DMS79 (cell line): Measurements from ENCODE around the gene DYNC1LI2.
A peak's percentile ranks its signal among the peaks of the same experiment; 100 is the strongest.
"Not testable (repeated sequence)": the region's sequence is repeated elsewhere in the genome, so short reads cannot be mapped to it uniquely, and the experiment has no call there.

Experiments used
- DNase-seq: peaks from one replicate; lab custom pipeline; 2025; lab: John Stamatoyannopoulos, UW

The DYNC1LI2 gene

DNA sequence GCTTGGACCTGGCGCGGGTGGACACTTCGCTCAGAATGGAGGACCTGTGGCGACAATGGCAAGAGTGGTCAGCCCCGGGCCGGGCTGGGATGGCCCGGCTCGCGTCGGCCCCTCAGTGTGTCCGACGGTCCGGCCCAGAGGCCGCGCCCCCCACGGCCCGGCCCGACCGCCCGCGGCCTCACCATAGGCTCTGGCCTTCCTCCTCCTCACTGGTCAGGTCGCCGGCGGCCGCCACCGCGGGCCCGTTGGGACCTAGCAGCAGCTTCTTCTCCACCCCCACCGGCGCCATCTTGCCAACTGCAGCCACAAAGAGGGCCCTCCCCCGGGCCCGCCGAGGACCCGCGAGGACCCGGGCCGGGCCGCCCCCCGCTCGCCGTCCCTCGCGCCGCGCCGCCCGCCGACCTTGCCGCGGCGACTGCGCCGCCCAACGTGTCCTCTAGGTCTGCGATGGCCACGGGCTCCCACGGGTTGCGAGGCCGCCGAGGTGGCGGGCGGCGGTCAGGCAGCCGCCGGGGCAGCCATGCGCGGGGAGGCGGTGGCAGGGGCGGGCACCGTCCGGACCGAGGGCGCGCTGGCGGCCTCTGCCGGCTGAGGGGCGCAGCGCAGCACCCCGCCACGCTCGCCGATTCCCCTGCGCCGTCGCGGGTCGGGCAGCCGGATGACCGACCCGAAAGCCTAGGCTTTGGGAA is at the start of gene DYNC1LI2:
Gene DYNC1LI2 (minus strand): TSS at position 307 of the 689 bp plus-strand sequence. CDS start 18 bp downstream, at position 289.
- peak; percentile 14 for DNase-seq

DNA sequence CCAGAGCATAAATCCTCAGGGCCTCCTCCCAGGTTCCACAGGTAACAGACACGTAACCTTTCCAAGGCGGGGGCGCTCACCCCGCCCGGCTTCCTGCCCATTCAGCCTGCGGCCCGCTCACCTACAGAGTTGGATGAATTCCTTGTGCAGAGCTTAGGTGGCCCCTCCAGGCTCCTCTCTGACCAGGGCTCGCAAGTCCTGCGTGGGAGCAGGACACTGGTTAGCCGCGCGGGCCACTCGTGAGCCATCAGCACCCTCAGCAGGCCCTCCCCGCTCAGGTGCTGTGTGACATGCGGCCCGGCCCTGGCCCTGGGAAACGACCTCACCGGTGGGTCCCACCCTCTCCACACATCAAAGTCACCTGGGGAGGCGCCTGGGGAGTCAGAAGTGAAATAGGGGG is 49.4 kb upstream of the DYNC1LI2 start:
- no peak for DNase-seq

DNA sequence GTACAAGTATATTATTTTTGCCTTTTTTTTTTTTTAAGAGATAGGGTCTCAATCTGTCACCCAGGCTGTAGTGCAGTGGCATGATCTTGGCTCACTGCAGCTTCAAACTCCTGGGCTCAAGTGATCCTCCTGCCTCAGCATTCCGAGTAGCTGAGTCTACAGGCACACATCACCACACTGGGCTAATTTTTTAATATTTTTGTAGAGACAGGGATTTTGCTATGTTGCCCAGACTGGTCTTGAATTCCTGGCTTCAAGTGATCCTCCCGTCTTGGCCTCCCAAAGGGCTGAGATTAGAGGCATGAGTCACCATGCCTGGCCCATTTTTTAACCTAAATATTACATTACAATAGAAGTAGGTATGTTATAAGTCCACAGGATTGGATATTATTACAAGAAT is 46.8 kb upstream of the DYNC1LI2 start:
- no peak for DNase-seq

DNA sequence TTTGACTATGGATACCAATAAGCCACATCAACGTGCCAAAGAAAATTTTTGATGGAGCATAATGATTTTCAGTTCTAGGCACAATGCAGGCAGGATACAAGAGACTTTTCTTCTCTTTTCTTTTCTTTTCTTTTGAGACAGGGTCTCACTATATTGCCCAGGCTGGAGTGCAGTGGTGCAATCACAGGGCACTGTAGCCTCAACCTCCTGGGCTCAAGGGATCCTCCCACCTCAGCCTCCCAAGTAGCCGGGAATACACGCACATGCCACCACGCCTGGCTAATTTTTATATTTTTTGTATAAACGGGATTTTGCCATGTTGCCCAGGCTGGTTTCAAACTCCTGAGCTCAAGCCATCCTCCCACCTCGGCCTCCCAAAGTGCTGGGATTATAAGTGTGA is 42.6 kb upstream of the DYNC1LI2 start:
- not testable (repeated sequence) for DNase-seq

DNA sequence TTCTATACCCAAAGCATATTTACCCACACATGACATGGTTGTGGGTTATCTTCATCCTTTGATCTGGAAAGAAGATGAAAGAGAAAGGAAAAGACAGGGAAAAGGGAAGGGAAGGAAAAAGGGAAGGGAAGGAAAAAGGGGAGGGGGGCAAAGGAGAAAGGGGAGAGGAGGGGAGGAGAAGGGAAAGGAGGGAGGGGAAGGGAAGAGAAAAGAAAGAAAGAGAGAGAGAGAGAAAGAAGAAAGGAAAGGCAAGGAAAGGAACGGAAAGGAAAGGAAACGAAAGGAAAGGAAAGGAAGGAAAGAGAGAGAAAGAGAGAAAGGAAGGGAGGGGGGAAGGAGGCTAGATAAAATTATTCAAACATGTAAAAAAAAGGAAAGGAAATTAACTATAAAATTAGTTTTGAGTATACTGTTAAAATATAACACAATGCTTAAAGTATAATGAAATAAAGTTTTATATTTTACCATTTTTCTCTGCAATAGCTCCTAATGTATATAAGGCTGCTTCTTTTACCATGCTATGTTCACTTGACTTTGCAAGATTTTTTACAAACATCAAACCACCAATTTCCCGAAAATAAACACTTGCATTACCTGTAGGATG is 38.8 kb upstream of the DYNC1LI2 start:
- DNase-seq, result no peak

DNA sequence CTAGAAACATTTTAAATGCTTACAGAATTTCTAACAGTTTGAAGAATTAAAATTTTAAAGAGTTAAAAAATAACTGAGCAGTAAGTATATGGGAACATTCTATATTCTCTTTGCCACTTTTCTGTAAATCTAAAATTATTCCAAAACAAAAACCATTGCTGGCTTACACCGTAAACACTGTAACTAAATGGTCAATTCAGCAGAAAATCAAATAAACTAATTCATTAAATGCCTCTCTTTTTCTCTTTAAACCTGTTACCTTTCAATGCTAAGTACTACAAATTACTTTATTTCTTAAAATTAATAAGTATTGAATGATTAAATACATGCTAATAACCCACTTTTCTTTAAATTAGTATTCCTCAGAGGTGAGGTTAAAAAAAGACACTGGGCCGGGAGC is 36.0 kb upstream of the DYNC1LI2 start:
- DNase-seq, result no peak

DNA sequence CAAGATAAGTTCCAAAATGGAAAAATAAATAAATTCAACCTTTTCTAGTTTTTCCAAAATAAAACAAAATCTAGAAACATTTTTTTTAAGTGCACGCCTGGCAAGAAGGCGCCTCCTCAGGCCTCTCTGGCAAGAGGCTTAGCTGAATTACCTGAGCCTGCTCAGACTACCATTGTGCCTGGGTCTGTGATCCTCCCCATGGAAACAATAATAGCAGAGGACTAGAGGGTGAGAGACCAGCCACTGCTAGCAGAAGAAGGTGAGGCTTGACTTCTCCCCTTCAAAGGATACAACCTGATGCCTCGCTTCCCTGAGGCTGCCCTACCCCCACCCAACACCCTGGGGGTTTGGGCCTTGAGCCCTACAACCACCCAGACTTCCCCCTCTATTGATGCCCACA is 35.1 kb upstream of the DYNC1LI2 start:
- DNase-seq, result no peak

DNA sequence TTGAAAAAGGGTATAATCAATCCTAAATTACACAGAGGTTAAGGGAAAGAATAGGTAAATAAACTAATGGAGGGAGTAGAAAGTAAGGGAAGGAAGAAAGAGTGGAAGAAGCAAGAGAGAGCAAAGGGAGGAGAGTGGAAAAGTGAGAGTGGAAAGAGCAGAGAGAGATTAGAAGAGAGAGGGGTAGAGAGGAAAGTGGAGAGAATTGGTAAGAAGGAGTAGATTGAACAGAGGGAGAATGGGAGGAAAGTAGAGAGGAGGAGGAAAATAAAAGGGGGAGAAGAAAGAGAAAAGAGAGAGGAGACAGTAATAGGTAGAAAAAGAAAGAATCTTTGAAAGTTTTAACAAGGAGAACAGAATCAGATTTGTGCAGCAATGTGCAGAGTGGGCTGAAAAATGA is 25.0 kb upstream of the DYNC1LI2 start:
- DNase-seq, result no peak

DNA sequence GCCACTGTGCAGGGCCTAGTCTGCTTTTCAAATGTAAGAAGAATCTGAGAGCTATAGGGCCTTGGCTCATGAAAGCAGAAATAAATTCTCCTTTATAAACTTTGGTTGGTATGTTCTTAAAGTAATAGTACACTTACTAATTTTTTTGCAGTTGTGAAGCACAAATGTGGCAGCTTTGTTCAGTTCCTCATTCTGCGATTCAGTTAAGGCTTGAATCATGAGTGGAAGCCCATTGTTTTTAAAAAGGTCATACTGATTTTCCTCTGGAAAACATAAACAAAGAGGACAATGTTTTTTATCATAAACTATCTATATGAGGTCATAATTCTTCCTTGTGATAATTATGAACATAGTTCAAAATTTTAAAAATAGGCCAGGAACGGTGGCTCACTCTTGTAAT is 23.6 kb upstream of the DYNC1LI2 start:
- no peak for DNase-seq

DNA sequence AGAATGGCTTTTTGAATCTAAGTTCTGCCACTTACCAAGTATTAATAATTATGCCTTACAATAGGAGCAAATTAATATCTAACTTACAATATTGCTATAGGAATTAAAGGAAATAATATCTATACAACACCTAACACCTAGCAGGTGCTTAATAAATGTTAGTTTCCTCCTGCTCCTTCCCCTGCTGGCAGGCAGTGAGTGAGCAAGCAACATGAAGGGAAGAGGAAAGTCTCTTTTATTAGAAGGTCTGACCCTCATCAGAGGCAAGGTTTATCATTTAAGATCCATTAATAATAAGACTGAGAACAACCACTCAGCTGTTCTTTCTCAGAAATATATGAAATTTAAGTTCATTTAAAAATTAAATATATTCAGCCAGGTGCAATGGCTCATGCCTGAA is 6.7 kb upstream of the DYNC1LI2 start:
- DNase-seq, result no peak

DNA sequence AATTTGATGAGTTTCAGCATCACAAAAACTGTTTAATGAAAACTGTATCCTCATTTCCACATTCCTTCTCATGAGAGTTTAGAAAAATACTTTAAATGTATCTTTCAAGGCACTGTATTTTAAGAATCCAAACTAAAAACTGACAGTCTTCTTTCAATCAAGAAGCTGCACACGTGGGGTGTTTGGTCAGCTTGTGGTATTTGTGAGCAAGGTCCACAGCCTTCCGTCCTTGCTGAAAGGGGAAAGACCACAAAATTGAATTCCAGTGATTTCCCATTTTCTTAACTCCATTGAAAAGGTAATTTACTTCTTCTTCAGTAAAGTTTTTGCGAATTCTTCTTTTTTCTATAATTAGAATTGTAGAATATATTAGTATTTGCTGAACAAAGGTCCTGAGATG is 3.4 kb upstream of the DYNC1LI2 start:
- DNase-seq, result no peak

DNA sequence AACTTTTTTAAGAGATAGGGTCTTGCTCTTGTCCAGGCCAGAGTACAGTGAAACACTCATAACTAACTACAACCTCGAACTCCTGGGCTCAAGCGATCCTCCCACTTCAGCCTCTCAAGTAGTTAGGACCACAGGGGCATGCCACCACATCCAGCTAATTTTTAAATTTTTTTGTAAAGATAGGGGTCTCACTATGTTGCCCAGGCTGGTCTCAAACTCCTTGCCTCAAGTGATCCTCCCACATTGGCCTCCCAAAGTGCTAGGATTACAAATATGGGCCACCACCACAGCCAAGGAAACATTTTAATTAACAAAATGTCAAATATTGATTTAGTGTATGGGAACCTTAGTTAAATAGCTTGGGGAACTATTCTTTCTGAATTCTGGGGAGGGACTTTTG is 2.8 kb upstream of the DYNC1LI2 start:
- DNase-seq, result no peak

DNA sequence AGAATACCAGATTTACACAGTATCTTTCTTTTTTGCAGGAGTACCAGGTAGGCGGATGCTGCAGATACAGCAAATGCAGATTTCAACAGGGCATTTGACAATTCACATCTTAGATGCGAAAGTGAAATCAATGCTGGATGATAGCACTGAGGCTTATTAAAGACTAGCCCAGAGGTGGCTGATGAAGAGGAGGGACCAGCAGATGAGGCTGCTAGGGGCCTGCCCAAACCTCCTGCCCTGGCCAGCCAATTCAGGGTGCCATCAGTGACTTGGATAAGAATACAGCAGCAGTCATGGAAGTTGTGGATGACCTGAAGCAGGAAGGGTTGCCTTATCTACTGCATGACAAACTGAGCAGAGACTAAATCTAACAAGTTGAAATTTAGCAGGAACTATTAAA is 1.5 kb upstream of the DYNC1LI2 start:
- no peak for DNase-seq

DNA sequence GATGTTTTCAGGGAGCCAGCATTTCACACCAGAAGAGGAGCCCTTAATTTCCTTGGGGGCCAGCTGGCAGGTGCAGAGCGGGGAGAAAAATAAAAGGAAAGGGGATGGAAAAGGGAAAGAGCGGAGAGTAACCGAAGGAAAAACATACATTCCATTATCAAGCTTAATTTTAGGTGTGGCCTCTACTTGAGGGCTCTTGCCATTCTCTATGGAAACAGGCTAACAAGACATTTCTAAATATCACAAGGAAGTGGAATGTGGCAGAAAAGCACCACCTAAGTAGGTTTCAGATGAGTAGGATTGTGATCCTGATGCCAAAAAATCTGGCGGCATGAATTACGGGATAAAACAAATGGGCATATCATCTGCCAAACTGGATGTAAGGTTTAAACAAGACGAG is 970 bp upstream of the DYNC1LI2 start:
- peak; percentile 22 for DNase-seq

DNA sequence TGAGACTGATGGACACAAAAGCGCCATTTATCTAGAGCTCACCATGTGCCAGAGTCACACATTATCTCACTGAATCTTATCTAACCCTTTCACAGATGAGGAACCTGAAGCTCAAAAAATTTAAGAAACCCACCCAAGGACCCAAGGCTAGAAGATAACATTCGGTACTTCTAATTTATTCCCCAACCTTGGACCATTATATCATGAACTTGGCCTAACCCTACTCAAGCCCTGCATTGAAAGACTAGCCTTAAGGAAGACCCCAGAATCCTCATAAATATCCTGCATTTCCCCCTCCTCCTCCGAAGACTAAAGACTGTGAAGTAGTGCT is 548 bp upstream of the DYNC1LI2 start:
- no peak for DNase-seq

DNA sequence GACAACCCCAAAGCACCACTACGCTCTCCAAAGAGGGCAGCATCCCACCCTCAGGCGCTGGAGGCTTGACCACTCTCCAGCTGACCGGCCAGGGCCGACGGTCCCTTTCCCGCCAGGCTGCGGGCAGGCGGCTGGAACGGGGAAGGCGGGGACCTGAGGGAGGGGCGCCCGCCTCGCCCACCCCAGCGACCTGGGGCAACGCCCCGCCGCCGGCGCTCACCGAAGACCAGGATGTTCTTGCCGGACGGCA is 431 bp downstream of the DYNC1LI2 start:
- no peak for DNase-seq

DNA sequence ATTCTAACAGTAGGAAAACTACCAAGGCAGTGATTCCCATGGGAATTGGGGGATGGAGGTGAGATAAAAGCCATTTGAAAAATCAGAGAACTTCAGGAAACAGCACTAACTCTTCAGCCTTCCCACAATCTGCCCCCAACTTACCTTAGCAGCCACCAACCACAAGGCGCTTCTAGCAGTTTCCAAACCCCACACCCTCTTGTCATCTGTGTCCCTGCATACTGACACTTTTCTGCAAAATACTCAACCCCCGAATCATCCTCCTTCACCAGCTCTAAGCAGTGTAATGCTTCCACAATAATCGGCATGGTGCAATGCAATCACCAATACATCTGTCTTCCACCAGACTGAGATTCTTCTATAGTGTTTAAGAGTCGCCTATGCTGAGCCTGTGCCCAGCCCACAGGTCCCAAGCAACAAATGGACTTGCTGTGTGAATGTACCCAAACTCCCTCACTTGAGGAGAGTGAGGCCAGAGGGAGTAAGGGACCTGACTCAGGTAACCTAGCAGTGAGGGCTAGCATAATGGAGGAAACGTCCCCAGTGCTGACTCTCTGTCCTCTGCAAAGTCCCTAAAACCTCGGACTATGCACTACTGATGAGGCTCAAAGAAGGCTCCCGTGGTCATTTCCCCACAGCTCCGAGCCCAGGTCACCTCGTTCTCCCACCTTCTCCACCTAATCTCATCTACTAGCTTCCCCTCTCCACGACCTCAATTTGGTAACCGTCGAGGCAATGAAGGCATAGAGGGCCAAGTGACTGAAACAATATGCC is 943 bp downstream of the DYNC1LI2 start:
- DNase-seq, result no peak

DNA sequence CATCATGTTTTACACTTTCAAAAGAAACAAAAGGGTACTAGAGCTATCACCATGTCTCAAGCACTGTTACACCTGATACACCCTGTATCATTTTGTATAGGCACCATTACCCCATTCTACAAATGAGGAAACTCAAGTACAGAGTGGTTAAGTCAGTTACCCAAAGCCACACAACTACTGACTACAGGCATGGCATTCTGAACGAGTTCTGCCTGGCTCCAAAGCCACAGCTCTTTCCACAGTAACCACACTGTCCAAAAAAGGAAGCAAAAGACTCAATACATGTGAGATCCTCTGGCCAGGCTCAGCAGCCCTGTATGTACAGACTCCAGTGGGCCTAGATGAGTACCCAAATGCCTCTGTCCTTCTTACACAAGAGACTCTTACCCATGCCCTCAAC is 4.7 kb downstream of the DYNC1LI2 start:
- no peak for DNase-seq

DNA sequence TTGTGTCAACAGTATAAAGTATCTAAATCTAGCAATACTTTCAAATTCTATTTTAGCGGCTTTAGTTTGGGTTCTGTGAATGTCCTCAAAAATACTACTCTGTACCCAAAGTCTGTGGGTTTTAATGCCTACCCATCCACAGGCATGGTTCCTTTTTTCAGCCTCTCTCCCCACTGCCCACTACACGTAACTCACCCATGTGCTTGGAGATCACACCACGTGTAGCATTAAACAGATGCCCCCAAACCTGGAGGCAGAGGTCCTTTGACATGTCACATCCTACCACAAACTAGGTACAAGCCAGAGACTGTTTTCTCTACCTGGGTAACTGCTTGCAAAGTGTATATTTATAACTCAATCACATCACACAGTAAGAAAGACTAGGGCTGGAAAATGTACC is 5.4 kb downstream of the DYNC1LI2 start:
- DNase-seq, result no peak

DNA sequence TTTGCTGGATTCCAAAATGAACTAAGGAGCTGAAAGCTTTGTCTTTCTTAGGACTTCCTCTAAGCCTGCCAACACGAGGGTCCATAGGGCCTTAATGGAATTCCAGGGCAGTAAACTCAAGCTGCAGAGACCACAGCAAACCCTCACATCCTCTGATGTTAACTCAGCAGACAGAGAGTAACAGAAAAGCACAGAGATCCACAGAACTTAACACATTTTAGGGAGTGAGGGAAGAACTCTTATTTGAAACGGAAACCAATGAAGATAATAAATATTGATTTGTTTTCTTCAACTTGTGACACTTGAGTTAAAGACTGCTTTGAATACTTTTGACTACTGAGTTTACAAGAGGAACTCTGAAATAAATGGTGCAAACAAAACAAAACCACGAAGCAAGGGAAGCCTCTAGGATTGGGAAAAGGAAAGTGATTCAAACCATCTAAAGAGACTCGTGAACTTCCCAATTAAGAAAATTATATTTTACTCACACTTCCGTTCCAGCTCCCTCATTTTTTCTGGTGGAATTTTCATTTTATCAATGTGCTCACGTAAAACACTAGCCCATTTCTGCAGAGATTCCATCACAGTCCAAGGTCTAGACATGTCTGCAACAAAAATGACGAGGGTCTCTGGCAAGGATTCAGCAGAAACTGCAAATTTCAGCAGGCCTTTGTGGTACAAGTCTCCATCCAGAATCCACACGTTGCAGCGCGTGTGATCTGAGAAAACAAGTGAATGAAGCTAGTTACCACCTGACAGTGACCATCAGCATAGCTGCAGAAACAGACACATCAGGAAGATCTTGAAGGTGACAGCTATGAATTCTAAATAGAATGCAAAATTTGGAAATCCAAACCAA is 9.2 kb downstream of the DYNC1LI2 start:
- no peak for DNase-seq

DNA sequence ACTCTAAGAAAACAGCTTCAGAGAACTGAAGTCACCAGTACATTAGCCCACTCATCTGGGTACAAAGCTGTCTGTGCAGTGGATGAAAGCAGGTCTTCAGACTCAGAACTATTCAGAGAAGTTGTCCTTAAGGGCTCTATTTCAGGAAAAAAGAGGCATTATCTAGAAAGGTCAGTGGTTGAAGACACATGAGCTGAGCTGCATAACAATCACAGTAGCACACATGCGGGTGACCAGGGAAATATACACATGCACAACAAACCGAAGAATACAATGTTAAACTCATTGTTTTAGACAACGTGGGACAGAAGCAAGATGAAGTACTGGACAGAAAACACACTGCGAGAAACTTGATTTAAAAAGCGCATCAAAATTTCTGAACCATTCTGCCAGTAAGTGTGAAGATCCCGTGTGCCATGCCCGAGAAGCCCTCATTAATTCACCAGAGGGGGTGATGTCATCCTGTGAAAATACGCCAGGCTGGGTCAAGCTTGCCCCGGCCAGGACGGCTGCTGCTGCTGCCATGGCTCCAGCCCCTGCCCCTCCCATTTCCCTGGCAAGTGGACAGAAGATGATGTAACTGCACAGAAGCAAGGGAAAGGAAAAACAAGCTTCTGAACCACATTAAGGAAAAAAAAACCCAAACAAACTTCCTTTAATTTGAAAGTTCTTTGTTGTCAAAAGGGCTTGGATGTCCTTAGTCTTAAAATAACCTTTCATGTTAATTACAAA is 10.1 kb downstream of the DYNC1LI2 start:
- no peak for DNase-seq

DNA sequence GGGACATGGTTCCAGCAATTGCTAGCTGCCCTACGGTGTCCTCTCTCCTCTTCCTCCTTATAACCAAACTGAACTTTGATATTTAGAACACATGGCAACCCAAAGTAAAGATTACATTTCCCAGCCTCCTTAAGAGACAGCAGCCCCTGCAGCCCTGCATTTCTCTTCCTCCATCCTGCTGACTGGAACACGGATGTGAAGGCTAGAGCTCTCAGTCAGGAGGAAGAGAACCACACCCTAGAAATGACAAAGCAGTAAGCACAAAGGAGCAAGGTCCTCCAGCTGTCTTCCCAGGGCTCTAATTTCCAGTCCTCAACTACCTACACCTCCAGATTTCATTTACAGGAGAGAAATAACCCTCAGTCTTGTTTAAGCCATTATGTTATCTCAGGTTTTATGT is 10.9 kb downstream of the DYNC1LI2 start:
- DNase-seq, result no peak
